Gastrocnemius medialis (tissue), 4 donors: ENCODE measurements around the gene SLC39A3.

Source experiments
- CTCF ChIP-seq, 5 experiments: fragments of 450-650 bp in 3 of 5; fragments of 200-600 bp in 2 of 5; sonication (generic) in 2 of 5; IDR thresholded peaks in 4 of 5; conservative IDR thresholded peaks in 1 of 5; 1 replicate in 4 of 5; 2 replicates in 1 of 5; pipeline ENCODE4 v1.5.1; 2016 to 2019; ENCODE audit warnings: antibody characterized with exemption in 5 of 5, mild to moderate bottlenecking in 3 of 5, moderate library complexity in 3 of 5
- POLR2A ChIP-seq, 2 donors: fragments of 450-650 bp; IDR thresholded peaks; one replicate each; pipeline ENCODE4 v1.6.1; 2017; ENCODE audit warnings: antibody characterized with exemption in 2 of 2, mild to moderate bottlenecking in 2 of 2, moderate library complexity in 2 of 2

GRCh38 chr19:2703691-2704216 is 36.1 kb downstream of the SLC39A3 start:
- TF ChIP-seq POLR2A (IDR thresholded peaks at IDR 0.05) (no peak), CTCF (IDR thresholded peaks at IDR 0.05 in 4 of 5, conservative IDR thresholded peaks at IDR 0.05 in 1 of 5) (no peak)
